HepG2 (cell line): Measurements from ENCODE around the gene HAGH. TPM values are rescaled to one million over a fixed set of nuclear protein-coding genes. Genes with fewer than 3 reads are reported as not detected.

ENCODE experiments used
- ARNT ChIP-seq: fragments of 450-650 bp; IDR thresholded peaks from 2 replicates; pipeline ENCODE4 v1.6.1; 2017
- BHLHE40 ChIP-seq: IDR thresholded peaks from 2 replicates; pipeline ENCODE4 v1.6.1; 2011; ENCODE audit warnings: low read length, improper control_type of control experiment
- CSRNP2 ChIP-seq: sonication (generic); formaldehyde crosslinking; conservative IDR thresholded peaks from 2 replicates; pipeline ENCODE4 v1.8.0; 2022; ENCODE audit warnings: low read depth, missing genetic modification reagents
- ELF3 ChIP-seq: IDR thresholded peaks from 2 replicates; pipeline ENCODE4 v1.6.1; 2016; ENCODE audit warnings: missing genetic modification reagents, missing compliant biosample characterization
- EZH2 ChIP-seq: conservative IDR thresholded peaks from 2 replicates; pipeline ENCODE4 v1.6.1; 2012; ENCODE audit warnings: mild to moderate bottlenecking, low read depth, low read length, moderate library complexity
- FOXJ3 ChIP-seq: sonication (generic); formaldehyde crosslinking; IDR thresholded peaks from 2 replicates; pipeline ENCODE4 v1.4.0; 2020; ENCODE audit warnings: missing genetic modification reagents, mild to moderate bottlenecking, borderline replicate concordance
- HCFC1 ChIP-seq: fragments of 150-350 bp; IDR thresholded peaks from 2 replicates; pipeline ENCODE4 v1.6.1; 2014; ENCODE audit warnings: low read depth, low read length
- HIC2 ChIP-seq: sonication (generic); formaldehyde crosslinking; IDR thresholded peaks from 2 replicates; pipeline ENCODE4 v1.9.0; 2022; ENCODE audit warnings: low read depth, missing genetic modification reagents
- IKZF4 ChIP-seq: sonication (generic); formaldehyde crosslinking; IDR thresholded peaks from 2 replicates; pipeline ENCODE4 v1.5.1; 2020; ENCODE audit warnings: borderline replicate concordance, mild to moderate bottlenecking, low read depth, missing genetic modification reagents; ENCODE audit errors: not compliant biosample characterization
- KAT8 ChIP-seq: IDR thresholded peaks from 2 replicates; pipeline ENCODE4 v1.6.1; 2016; ENCODE audit warnings: missing genetic modification reagents, missing compliant biosample characterization
- NAIF1 ChIP-seq: sonication (generic); formaldehyde crosslinking; IDR thresholded peaks from 2 replicates; pipeline ENCODE4 v1.5.0; 2020; ENCODE audit warnings: mild to moderate bottlenecking, missing genetic modification reagents, borderline replicate concordance
- ONECUT2 ChIP-seq: sonication (generic); formaldehyde crosslinking; IDR thresholded peaks from 2 replicates; pipeline ENCODE4 v1.4.0; 2020; ENCODE audit warnings: missing genetic modification reagents
- POLR2A ChIP-seq, 2 experiments: IDR thresholded peaks; 2 replicates each; pipeline ENCODE4 v1.6.1; 2011; ENCODE audit warnings: low read depth in 2 of 2, low read length in 2 of 2, mild to moderate bottlenecking in 1 of 2, moderate library complexity in 1 of 2; ENCODE audit not compliant: insufficient read depth in 1 of 2
- SNAPC2 ChIP-seq: sonication (generic); formaldehyde crosslinking; IDR thresholded peaks from 2 replicates; pipeline ENCODE4 v1.8.1; 2022; ENCODE audit warnings: mild to moderate bottlenecking, missing genetic modification reagents
- TAF1 ChIP-seq: sonication (generic); formaldehyde crosslinking; IDR thresholded peaks from 2 replicates; pipeline ENCODE4 v1.4.0; 2020; ENCODE audit warnings: missing genetic modification reagents
- ZNF180 ChIP-seq: sonication (generic); formaldehyde crosslinking; IDR thresholded peaks from 2 replicates; pipeline ENCODE4 v1.4.0; 2020; ENCODE audit warnings: low read depth, missing genetic modification reagents, borderline replicate concordance
- ZNF839 ChIP-seq: sonication (generic); formaldehyde crosslinking; IDR thresholded peaks from 2 replicates; pipeline ENCODE4 v1.4.0; 2020; ENCODE audit warnings: missing genetic modification reagents, mild to moderate bottlenecking, borderline replicate concordance
- polyA plus RNA-seq, 8 experiments: library from polyadenylated mRNA; depleted of rRNA in 3 of 8; stranded (reverse) in 7 of 8; unstranded in 1 of 8; fragments of >200 nt; fragmentation: Illumina TruSeq in 4 of 8; extraction: Trizol in 4 of 8; gene quantifications; 2 replicates each; pipeline versions ENCODE4 v1.2.1 to v1.2.3, GENCODE V29; 2011 to 2016; ENCODE audit warnings: low read depth in 4 of 8, missing spikeins in 1 of 8, mixed read lengths in 1 of 8; ENCODE audit not compliant: insufficient read depth in 1 of 8
- total RNA-seq, 5 experiments: library from RNA; depleted of rRNA; stranded (reverse); fragments of >200 nt; fragmentation: Illumina TruSeq; extraction: Trizol; gene quantifications; 2 replicates each; pipeline ENCODE4 v1.2.3, GENCODE V29; 2016; ENCODE audit warnings: low read depth in 1 of 5
- TF ChIP-seq, protein P1 (sequence below): sonication (generic); formaldehyde crosslinking; IDR thresholded peaks from 2 replicates; pipeline ENCODE4 v1.5.0; 2020; ENCODE audit warnings: mild to moderate bottlenecking, missing genetic modification reagents, moderate library complexity
- TF ChIP-seq, protein P2 (sequence below): IDR thresholded peaks from 2 replicates; pipeline ENCODE4 v1.6.1; 2016; ENCODE audit warnings: low read depth, missing genetic modification reagents, missing compliant biosample characterization

HAGH gene
- total and polyA plus RNA-seq, 2 of the 13 experiments (the other 11 are each of a cell fraction or from before 2014, with no cell fraction given) = 70.4 to 95.4 TPM

- peak; percentile 82 for TF ChIP-seq HIC2 (CRISPR knock-in tag)
- peak; percentile 96 for TF ChIP-seq KAT8
- TF ChIP-seq HCFC1 = peak; percentile 63
- peak; percentile 98 for TF ChIP-seq TAF1
- 0 out of 2 replicates have a peak, but pooled peaks have one; percentile 26 for TF ChIP-seq ZNF180 (CRISPR knock-in tag)
- no peak for TF ChIP-seq EZH2
- TF ChIP-seq, protein P1, sequence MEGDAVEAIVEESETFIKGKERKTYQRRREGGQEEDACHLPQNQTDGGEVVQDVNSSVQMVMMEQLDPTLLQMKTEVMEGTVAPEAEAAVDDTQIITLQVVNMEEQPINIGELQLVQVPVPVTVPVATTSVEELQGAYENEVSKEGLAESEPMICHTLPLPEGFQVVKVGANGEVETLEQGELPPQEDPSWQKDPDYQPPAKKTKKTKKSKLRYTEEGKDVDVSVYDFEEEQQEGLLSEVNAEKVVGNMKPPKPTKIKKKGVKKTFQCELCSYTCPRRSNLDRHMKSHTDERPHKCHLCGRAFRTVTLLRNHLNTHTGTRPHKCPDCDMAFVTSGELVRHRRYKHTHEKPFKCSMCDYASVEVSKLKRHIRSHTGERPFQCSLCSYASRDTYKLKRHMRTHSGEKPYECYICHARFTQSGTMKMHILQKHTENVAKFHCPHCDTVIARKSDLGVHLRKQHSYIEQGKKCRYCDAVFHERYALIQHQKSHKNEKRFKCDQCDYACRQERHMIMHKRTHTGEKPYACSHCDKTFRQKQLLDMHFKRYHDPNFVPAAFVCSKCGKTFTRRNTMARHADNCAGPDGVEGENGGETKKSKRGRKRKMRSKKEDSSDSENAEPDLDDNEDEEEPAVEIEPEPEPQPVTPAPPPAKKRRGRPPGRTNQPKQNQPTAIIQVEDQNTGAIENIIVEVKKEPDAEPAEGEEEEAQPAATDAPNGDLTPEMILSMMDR = 0 out of 2 replicates have a peak, but pooled peaks have one; percentile 3
- TF ChIP-seq POLR2A (IDR thresholded peaks at IDR 0.05; ENCODE audit: insufficient read depth in 1 of 2, low read depth in 2 of 2, low read length in 2 of 2) = peak; percentile 84 to 90
- no peak for TF ChIP-seq ARNT
- TF ChIP-seq IKZF4 (CRISPR knock-in tag) = no peak
- no peak for TF ChIP-seq ONECUT2
- TF ChIP-seq SNAPC2 (CRISPR knock-in tag) = peak; percentile 78; the same call in 1 of the 2 replicates
- TF ChIP-seq ELF3 = no peak
- no peak for TF ChIP-seq ZNF839 (CRISPR knock-in tag)
- TF ChIP-seq, protein P2, sequence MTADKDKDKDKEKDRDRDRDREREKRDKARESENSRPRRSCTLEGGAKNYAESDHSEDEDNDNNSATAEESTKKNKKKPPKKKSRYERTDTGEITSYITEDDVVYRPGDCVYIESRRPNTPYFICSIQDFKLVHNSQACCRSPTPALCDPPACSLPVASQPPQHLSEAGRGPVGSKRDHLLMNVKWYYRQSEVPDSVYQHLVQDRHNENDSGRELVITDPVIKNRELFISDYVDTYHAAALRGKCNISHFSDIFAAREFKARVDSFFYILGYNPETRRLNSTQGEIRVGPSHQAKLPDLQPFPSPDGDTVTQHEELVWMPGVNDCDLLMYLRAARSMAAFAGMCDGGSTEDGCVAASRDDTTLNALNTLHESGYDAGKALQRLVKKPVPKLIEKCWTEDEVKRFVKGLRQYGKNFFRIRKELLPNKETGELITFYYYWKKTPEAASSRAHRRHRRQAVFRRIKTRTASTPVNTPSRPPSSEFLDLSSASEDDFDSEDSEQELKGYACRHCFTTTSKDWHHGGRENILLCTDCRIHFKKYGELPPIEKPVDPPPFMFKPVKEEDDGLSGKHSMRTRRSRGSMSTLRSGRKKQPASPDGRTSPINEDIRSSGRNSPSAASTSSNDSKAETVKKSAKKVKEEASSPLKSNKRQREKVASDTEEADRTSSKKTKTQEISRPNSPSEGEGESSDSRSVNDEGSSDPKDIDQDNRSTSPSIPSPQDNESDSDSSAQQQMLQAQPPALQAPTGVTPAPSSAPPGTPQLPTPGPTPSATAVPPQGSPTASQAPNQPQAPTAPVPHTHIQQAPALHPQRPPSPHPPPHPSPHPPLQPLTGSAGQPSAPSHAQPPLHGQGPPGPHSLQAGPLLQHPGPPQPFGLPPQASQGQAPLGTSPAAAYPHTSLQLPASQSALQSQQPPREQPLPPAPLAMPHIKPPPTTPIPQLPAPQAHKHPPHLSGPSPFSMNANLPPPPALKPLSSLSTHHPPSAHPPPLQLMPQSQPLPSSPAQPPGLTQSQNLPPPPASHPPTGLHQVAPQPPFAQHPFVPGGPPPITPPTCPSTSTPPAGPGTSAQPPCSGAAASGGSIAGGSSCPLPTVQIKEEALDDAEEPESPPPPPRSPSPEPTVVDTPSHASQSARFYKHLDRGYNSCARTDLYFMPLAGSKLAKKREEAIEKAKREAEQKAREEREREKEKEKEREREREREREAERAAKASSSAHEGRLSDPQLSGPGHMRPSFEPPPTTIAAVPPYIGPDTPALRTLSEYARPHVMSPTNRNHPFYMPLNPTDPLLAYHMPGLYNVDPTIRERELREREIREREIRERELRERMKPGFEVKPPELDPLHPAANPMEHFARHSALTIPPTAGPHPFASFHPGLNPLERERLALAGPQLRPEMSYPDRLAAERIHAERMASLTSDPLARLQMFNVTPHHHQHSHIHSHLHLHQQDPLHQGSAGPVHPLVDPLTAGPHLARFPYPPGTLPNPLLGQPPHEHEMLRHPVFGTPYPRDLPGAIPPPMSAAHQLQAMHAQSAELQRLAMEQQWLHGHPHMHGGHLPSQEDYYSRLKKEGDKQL = peak; percentile 34; the same call in 1 of the 2 replicates
- TF ChIP-seq NAIF1 (CRISPR knock-in tag) = no peak; the same call in 1 of the 2 replicates
- TF ChIP-seq CSRNP2 = 0 out of 2 replicates have a peak, but pooled peaks have one; percentile 38
- TF ChIP-seq FOXJ3 = no peak; the same call in 1 of the 2 replicates
- peak; percentile 78 for TF ChIP-seq BHLHE40
Observed at GRCh38 chr16:1826691-1827573, at the start of gene HAGH, which contains the start of gene FAHD1 (continued).
